Testis (tissue), 2 donors: ENCODE results near the gene LRCH2.

Experiments
- CTCF ChIP-seq, 3 experiments: fragments of 450-650 bp in 2 of 3; fragments of 200-600 bp in 1 of 3; sonication (generic) in 1 of 3; IDR thresholded peaks; one replicate each; pipeline ENCODE4 v1.5.1; 2016 to 2019; ENCODE audit warnings: antibody characterized with exemption in 3 of 3, mild to moderate bottlenecking in 2 of 3, moderate library complexity in 1 of 3
- POLR2A ChIP-seq: fragments of 450-650 bp; IDR thresholded peaks from one replicate; pipeline ENCODE4 v1.6.1; 2017; ENCODE audit warnings: antibody characterized with exemption, mild to moderate bottlenecking, moderate library complexity

GRCh38 chrX:115204040-115204439 lies 29.9 kb downstream of the LRCH2 start:
- TF ChIP-seq POLR2A (no peak), CTCF (IDR thresholded peaks at IDR 0.05) (no peak)
